OCI-LY7 (cell line): ENCODE data around the gene SNX6. TPM values are rescaled to one million over a fixed set of nuclear protein-coding genes. Genes with fewer than 3 reads are reported as not detected.
A peak's percentile ranks its signal among the peaks of the same experiment; 100 is the strongest.
"Not testable (repeated sequence)": the region's sequence is repeated elsewhere in the genome, so short reads cannot be mapped to it uniquely, and the experiment has no call there.

Source experiments
- BruUV-seq: library from RNA; stranded (reverse); fragments of 400-500 nt; replicated peaks from 2 replicates; lab custom pipeline; 2021; lab: Mats Ljungman, UMichigan
- CTCF ChIA-PET: fragments of 300-600 bp; sonication (Branson Sonifier 250); formaldehyde crosslinking; loops from one replicate; lab custom pipeline; 2022; ENCODE audit warnings: antibody characterized with exemption; ENCODE audit not compliant: unreplicated experiment; lab: Charles Lee
- POLR2A ChIA-PET: fragments of 300-600 bp; sonication (Branson Sonifier 250); formaldehyde crosslinking; loops from one replicate; lab custom pipeline; 2022; ENCODE audit warnings: antibody characterized with exemption; lab: Charles Lee
- DNase-seq: peaks from one replicate; pipeline ENCODE4 v3.0.0-alpha.2; 2015; ENCODE audit warnings: low spot score
- H2AFZ ChIP-seq: fragments of 200-600 bp; sonication (generic), shearing (Covaris generic); 2 replicates; pipeline ENCODE4 v1.6.1; 2014; ENCODE audit warnings: mild to moderate bottlenecking, antibody characterized with exemption, low read length, moderate library complexity
- H3K27ac ChIP-seq: fragments of 200-600 bp; sonication (generic); 2 replicates; pipeline ENCODE4 v1.5.1; 2014; ENCODE audit warnings: mixed run types, low read depth, mild to moderate bottlenecking, moderate library complexity, low read length, inconsistent platforms; ENCODE audit not compliant: poor library complexity, severe bottlenecking
- H3K36me3 ChIP-seq: fragments of 200-600 bp; sonication (generic); 2 replicates; pipeline ENCODE4 v1.6.1; 2014; ENCODE audit warnings: mild to moderate bottlenecking, antibody characterized with exemption, low read length, moderate library complexity, mixed read lengths; ENCODE audit not compliant: insufficient read depth
- H3K4me1 ChIP-seq: fragments of 200-600 bp; sonication (generic); 2 replicates; pipeline ENCODE4 v1.5.1; 2014; ENCODE audit warnings: mild to moderate bottlenecking, low read length; ENCODE audit not compliant: insufficient read depth, poor library complexity, severe bottlenecking
- H3K4me2 ChIP-seq: fragments of 200-600 bp; sonication (generic); 2 replicates; pipeline ENCODE4 v1.6.1; 2014; ENCODE audit warnings: mild to moderate bottlenecking, low read length
- H3K4me3 ChIP-seq: fragments of 200-600 bp; sonication (generic); 2 replicates; pipeline ENCODE4 v1.5.1; 2014; ENCODE audit warnings: mild to moderate bottlenecking, low read depth, low read length; ENCODE audit not compliant: poor library complexity, severe bottlenecking
- H3K79me2 ChIP-seq: fragments of 200-600 bp; sonication (generic); 2 replicates; pipeline ENCODE4 v1.6.1; 2016; ENCODE audit warnings: low read depth, mild to moderate bottlenecking, low read length, moderate library complexity, mixed read lengths; ENCODE audit not compliant: insufficient read depth
- H3K9me2 ChIP-seq: fragments of 200-600 bp; sonication (generic); 2 replicates; pipeline ENCODE4 v1.6.1; 2016; ENCODE audit warnings: mild to moderate bottlenecking, low read length, mixed read lengths; ENCODE audit not compliant: insufficient read depth
- H3K9me3 ChIP-seq: fragments of 200-600 bp; sonication (generic); 2 replicates; pipeline ENCODE4 v1.6.1; 2014; ENCODE audit warnings: mild to moderate bottlenecking, mixed run types, low read length, mixed read lengths
- H4K20me1 ChIP-seq: fragments of 200-600 bp; sonication (generic); 2 replicates; pipeline ENCODE4 v1.6.1; 2014; ENCODE audit warnings: mild to moderate bottlenecking, antibody characterized with exemption, low read length, moderate library complexity, mixed read lengths; ENCODE audit not compliant: insufficient read depth
- CTCF ChIP-seq: fragments of 200-600 bp; sonication (generic); conservative IDR thresholded peaks from 2 replicates; pipeline ENCODE4 v1.5.1; 2014; ENCODE audit warnings: mild to moderate bottlenecking, antibody characterized with exemption, low read length, moderate library complexity, mixed read lengths
- EZH2phosphoT487 ChIP-seq: fragments of 200-600 bp; sonication (generic); IDR thresholded peaks from 2 replicates; pipeline ENCODE4 v1.6.1; 2018; ENCODE audit warnings: low read depth, borderline replicate concordance, mild to moderate bottlenecking, mixed run types, antibody characterized with exemption, low read length, moderate library complexity, mixed read lengths
- intact Hi-C: fragments of 100-400 bp; cut with micrococcal nuclease; formaldehyde crosslinking; loops from one replicate; pipeline ENCODE4 v1.10.0; 2022; ENCODE audit not compliant: unreplicated experiment
- total RNA-seq, 2 experiments: library from RNA; depleted of rRNA in 1 of 2; stranded (reverse); fragments of >200 nt in 1 of 2; shearing (Covaris generic) in 1 of 2; gene quantifications; 2 replicates each; pipeline ENCODE4 v1.2.3, GENCODE V29; 2014 to 2022

The SNX6 gene
- total RNA-seq, 2 experiments from 2014 or later: 33.4 to 57.6 TPM

- no peak for TF ChIP-seq CTCF
- no peak for TF ChIP-seq EZH2phosphoT487
- peaks cover 16% of the 10 kb centered on the region for H3K4me1 ChIP-seq
- H3K36me3 ChIP-seq: peaks cover 13% of the 10 kb centered on the region; the same call in 1 of the 2 replicates
- DNase-seq: peak; percentile 96
- CTCF ChIA-PET: interaction anchor here (0.5 kb wide), 1 partner anchor 73 kb away, joined by 5 read pairs; no protein-coding TSS in a partner anchor
- peaks cover 26% of the 10 kb centered on the region for H3K79me2 ChIP-seq
- no peaks in the 10 kb centered on the region for H3K9me3 ChIP-seq
- H3K27ac ChIP-seq: peak within 1 kb of the TSS; percentile 54
- 0 out of 2 replicates have a peak, but pooled peaks cover 5% of the 10 kb centered on the region for H4K20me1 ChIP-seq
- intact Hi-C loops: loop anchor here (5.0 kb wide), 1 partner anchor 77 kb away; the partner anchor contains the start of gene SPTSSA
- peak within 1 kb of the TSS; percentile 99 for H3K4me3 ChIP-seq
- peak within 1 kb of the TSS; percentile 94 for H2AFZ ChIP-seq
- H3K9me2 ChIP-seq: no peaks in the 10 kb centered on the region
- BruUV-seq: no TSS peak
- H3K4me2 ChIP-seq: peak within 1 kb of the TSS; percentile 76
- POLR2A ChIA-PET: no interaction called here
These were observed 90.4 kb downstream of the SNX6 start, which contains the start of gene EAPP for GRCh38 chr14:34539407-34540180. Gene EAPP (minus strand): TSS chr14:34539701. CDS start chr14:34539628, 73 bp downstream.

GRCh38 chr14:34538871-34539406, 91.0 kb downstream of the SNX6 start:
- Histone ChIP-seq H4K20me1 (0 out of 2 replicates have a peak, but pooled peaks cover 5% of the 10 kb centered on the region), H3K4me1 (peaks cover 16% of the 10 kb centered on the region), H3K9me2 (no peaks in the 10 kb centered on the region), H3K9me3 (no peaks in the 10 kb centered on the region), H2AFZ (peak overlapping the region; percentile 94), H3K36me3 (peaks cover 19% of the 10 kb centered on the region; the same call in 1 of the 2 replicates), H3K27ac (peak overlapping the region; percentile 54), H3K4me2 (peak overlapping the region; percentile 76), H3K4me3 (peak overlapping the region; percentile 99), H3K79me2 (peaks cover 26% of the 10 kb centered on the region)
- TSS peak; percentile 87 for BruUV-seq
- intact Hi-C loops: loop anchor here (5.0 kb wide), 1 partner anchor 77 kb away; the partner anchor contains the start of gene SPTSSA
- POLR2A ChIA-PET: interaction anchor here (0.9 kb wide), 1 partner anchor 102 kb away, joined by 3 read pairs; no protein-coding TSS in a partner anchor
- TF ChIP-seq CTCF (no peak), EZH2phosphoT487 (no peak)
- no peak for DNase-seq
- CTCF ChIA-PET: no interaction called here

- H2AFZ ChIP-seq, H4K20me1 ChIP-seq, H3K27ac ChIP-seq, CTCF ChIA-PET, H3K9me2 ChIP-seq, BruUV-seq, H3K9me3 ChIP-seq, DNase-seq: not testable (repeated sequence)
- peaks cover 27% of the 10 kb centered on the region for H3K36me3 ChIP-seq
- POLR2A ChIA-PET: interaction anchor here (0.9 kb wide), 1 partner anchor 101 kb away, joined by 3 read pairs; no protein-coding TSS in a partner anchor
- H3K4me2 ChIP-seq: peak overlapping the region; percentile 76
- H3K4me1 ChIP-seq: peaks cover 16% of the 10 kb centered on the region
- H3K79me2 ChIP-seq: peaks cover 26% of the 10 kb centered on the region
- intact Hi-C loops: loop anchor here (5.0 kb wide), 1 partner anchor 76 kb away; the partner anchor contains the start of gene SPTSSA
- peak overlapping the region; percentile 99 for H3K4me3 ChIP-seq
These were observed 91.9 kb downstream of the SNX6 start for GRCh38 chr14:34538096-34538495.
